Measurements from ENCODE around the gene MAEA.
"Not testable (repeated sequence)": the region's sequence is repeated elsewhere in the genome, so short reads cannot be mapped to it uniquely, and the experiment has no call there.

The MAEA gene

DNA sequence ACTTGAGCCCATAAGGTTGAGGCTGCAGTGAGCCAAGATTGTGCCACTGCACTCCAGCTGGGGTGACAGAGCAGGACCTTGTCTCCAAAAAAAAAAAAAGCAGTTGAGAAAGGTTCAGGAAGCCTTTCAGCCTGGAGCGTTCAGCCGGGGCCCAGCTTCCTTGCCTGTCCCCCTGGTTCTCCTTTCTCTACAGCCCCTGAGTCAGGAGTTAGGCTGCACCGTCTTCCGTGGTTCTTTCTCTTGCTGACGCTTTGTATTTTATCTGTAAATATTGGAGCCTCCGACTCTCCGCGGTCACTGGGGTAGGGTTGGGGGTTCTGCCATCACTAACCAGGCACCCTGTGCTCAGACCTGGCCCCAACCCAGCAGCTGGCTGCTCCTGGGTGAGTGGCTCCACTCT, 43.6 kb downstream of the MAEA start:
- TF ChIP-seq CREB5 (CRISPR knock-in tag; IDR thresholded peaks at IDR 0.05; ENCODE audit: low read depth) (no peak), TSHZ2 (CRISPR knock-in tag; IDR thresholded peaks at IDR 0.05) (no peak), TCF4 (CRISPR knock-in tag; IDR thresholded peaks at IDR 0.05; ENCODE audit: borderline replicate concordance) (no peak), ZC3H10 (CRISPR knock-in tag; IDR thresholded peaks at IDR 0.05) (no peak), PPARA (CRISPR knock-in tag; IDR thresholded peaks at IDR 0.05; ENCODE audit: borderline replicate concordance) (no peak), ZNF8 (CRISPR knock-in tag; IDR thresholded peaks at IDR 0.05) (no peak), CSDC2 (CRISPR knock-in tag; IDR thresholded peaks at IDR 0.05) (no peak), TOX (CRISPR knock-in tag; IDR thresholded peaks at IDR 0.05; ENCODE audit: borderline replicate concordance) (no peak), GLIS3 (CRISPR knock-in tag; IDR thresholded peaks at IDR 0.05) (no peak)
- no peak for ATAC-seq

DNA sequence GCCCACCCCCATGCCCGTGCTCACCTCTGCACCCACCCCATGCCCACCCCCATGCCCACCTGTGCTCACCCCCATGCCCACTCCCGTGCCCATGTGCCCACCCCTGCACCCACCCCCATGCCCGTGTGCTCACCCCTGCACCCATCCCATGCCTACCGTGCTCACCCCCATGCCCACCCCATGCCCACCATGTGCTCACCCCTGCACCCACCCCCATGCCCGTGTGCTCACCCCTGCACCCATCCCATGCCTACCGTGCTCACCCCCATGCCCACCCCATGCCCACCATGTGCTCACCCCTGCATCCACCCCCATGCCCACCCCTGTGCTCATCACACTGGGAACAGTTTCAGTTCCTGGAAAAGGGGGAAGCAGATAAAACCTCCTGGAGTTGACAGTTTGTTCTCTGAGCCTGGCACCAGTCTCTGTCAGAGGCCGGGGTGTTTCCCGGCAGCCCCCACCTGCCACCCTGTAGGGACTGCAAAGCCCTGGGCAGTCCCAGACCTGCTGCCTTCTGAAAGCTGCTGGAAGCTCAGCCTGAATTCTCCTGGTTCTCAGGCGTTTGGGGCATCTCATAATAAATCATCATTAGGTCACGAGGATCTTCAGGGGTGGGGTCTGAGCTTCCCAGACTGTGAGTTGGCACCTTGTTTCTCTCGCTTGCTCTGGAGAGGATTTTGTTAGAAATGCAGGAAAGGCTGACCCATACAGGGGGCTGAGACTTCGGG, 44.3 kb downstream of the MAEA start:
- not testable (repeated sequence) for ATAC-seq

DNA sequence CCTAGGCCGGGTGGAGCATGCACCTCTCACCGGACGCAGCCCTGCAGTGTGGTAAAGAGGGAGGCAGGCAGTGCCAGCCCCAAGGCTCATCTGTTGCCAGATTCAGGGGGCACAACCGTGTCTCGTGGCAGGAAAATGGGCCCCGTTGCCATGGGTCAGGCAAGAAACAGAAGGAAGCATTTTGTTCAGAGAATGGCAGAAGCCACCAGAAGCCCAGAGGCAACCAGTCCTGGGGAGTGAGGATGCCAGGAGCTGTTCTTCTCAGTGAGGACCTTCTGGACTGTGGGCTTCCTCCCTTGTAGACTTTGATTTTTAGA, 44.8 kb downstream of the MAEA start:
- no peak for TF ChIP-seq ZNF8 (CRISPR knock-in tag; IDR thresholded peaks at IDR 0.05)
- no peak for TF ChIP-seq PATZ1 (CRISPR knock-in tag; IDR thresholded peaks at IDR 0.05; ENCODE audit: borderline replicate concordance)
- TF ChIP-seq ARNTL (CRISPR knock-in tag; IDR thresholded peaks at IDR 0.05; ENCODE audit: borderline replicate concordance, low read depth): no peak
- no peak for TF ChIP-seq ZFP30 (CRISPR knock-in tag; IDR thresholded peaks at IDR 0.05)
- TF ChIP-seq OSR1 (CRISPR knock-in tag; IDR thresholded peaks at IDR 0.05): no peak
- TF ChIP-seq CSDC2 (CRISPR knock-in tag; IDR thresholded peaks at IDR 0.05): no peak
- TF ChIP-seq, protein P1, sequence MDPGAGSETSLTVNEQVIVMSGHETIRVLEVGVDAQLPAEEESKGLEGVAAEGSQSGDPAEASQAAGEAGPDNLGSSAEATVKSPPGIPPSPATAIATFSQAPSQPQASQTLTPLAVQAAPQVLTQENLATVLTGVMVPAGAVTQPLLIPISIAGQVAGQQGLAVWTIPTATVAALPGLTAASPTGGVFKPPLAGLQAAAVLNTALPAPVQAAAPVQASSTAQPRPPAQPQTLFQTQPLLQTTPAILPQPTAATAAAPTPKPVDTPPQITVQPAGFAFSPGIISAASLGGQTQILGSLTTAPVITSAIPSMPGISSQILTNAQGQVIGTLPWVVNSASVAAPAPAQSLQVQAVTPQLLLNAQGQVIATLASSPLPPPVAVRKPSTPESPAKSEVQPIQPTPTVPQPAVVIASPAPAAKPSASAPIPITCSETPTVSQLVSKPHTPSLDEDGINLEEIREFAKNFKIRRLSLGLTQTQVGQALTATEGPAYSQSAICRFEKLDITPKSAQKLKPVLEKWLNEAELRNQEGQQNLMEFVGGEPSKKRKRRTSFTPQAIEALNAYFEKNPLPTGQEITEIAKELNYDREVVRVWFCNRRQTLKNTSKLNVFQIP (CRISPR knock-in tag; IDR thresholded peaks at IDR 0.05; ENCODE audit: borderline replicate concordance, low read depth): no peak
- no peak for TF ChIP-seq PPARA (CRISPR knock-in tag; IDR thresholded peaks at IDR 0.05; ENCODE audit: borderline replicate concordance)
- TF ChIP-seq RARB (CRISPR knock-in tag; IDR thresholded peaks at IDR 0.05): no peak
- no peak for TF ChIP-seq SNAI2 (CRISPR knock-in tag; IDR thresholded peaks at IDR 0.05)
- no peak for TF ChIP-seq ZC3H10 (CRISPR knock-in tag; IDR thresholded peaks at IDR 0.05)
- ATAC-seq: no peak

- ATAC-seq: not testable (repeated sequence)
Observed at GRCh38 chr4:1335193-1335883, 45.6 kb downstream of the MAEA start.

DNA sequence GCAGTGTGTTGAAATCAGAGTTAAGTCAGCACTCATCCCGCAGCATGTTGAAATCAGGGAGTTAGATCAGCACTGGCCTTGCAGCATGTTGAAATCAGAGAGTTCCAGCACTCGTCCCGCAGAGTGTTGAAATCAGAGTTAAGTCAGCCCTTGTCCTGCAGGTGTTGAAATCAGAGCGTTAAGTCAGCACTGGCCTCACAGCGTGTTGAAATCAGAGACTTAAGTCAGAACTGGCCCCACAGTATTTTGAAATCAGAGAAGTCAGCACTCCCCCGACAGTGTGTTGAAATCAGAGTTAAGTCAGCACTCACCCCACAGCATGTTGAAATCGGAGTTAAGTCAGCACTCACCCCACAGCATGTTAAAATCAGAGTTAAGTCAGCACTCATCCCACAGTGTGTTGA, 46.4 kb downstream of the MAEA start:
- ATAC-seq: no peak
- TF ChIP-seq ISL1 (CRISPR knock-in tag; IDR thresholded peaks at IDR 0.05): no peak
- TF ChIP-seq ARNTL (CRISPR knock-in tag; IDR thresholded peaks at IDR 0.05; ENCODE audit: borderline replicate concordance, low read depth): no peak
- no peak for TF ChIP-seq PATZ1 (CRISPR knock-in tag; IDR thresholded peaks at IDR 0.05; ENCODE audit: borderline replicate concordance)
- TF ChIP-seq ZFP30 (CRISPR knock-in tag; IDR thresholded peaks at IDR 0.05): no peak

All from SK-N-SH treated with all-trans-retinoic acid at 6 μM for 48 hours (cell line).